Stimulated activated naive CD8-positive, alpha-beta T cell treated with anti-CD3 and anti-CD28 coated beads, Interleukin-15, Interleukin-2, amounts not matched to agents 100 U/mL and 50 U/mL, for 24 hours (primary cell): ENCODE results near the gene TMC7.

Source experiments
- ATAC-seq: fragments of 150-1000 bp; cut with Tn5 transposase; one replicate; pipeline ENCODE4 v1.10.0; 2021
- DNase-seq: peaks from one replicate; pipeline ENCODE4 v3.0.0; 2021

Gene TMC7

GRCh38 chr16:19029980-19030379 is 46.2 kb downstream of the TMC7 start:
- ATAC-seq = no peak
- DNase-seq = no peak

- DNase-seq = no peak
These were observed 48.0 kb downstream of the TMC7 start for GRCh38 chr16:19031738-19032137.

DNA sequence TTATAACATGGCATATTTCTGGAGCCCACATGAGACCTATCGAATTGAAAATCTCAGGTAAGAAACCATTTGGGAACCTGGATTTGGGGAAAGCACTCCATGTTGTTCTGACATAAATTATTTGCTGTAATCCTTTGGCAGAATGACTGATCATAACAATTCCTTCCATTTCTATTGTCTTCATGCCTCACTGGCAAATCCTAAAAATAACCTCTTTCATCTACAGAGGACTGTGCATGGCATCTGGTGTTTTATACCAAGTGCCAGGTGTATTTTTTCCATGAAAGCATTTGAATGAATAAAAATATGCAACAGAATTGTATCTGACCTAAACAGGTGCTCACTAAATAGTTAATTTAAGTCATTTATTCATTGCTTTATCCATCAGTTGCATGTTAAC is 50.0 kb downstream of the TMC7 start:
- ATAC-seq = no peak

More at GRCh38 chr16:19031738-19032137, 48.0 kb downstream of the TMC7 start:
- ATAC-seq = no peak

GRCh38 chr16:19040400-19040799 is 56.7 kb downstream of the TMC7 start:
- no peak for DNase-seq
- no peak for ATAC-seq

More for the DNA sequence above, 50.0 kb downstream of the TMC7 start:
- DNase-seq = no peak

- ATAC-seq (no peak), DNase-seq (no peak)
These were observed 61.0 kb downstream of the TMC7 start for GRCh38 chr16:19044769-19045168.

DNA sequence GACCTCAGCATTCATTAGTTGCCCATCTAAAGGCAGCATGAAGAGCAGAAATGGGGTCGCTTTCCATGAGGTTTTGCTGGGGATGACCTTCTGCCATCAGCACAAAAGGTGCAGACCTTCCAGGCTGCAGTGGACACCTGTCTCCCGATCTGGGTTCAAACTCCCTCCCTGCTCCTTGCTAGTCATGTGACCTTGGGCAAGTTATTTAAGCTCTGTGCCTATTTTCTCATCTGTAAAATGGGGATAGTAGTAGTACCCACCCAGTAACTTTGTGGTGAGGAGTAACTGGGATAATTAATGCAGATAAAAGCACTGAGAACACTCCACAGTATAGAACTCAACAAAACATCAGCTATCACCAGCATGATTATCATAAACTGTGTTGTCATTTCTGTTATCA is 62.3 kb downstream of the TMC7 start:
- no peak for ATAC-seq
- DNase-seq = no peak

- DNase-seq (no peak), ATAC-seq (no peak)
These were observed 79.0 kb downstream of the TMC7 start for GRCh38 chr16:19062706-19063105.

DNA sequence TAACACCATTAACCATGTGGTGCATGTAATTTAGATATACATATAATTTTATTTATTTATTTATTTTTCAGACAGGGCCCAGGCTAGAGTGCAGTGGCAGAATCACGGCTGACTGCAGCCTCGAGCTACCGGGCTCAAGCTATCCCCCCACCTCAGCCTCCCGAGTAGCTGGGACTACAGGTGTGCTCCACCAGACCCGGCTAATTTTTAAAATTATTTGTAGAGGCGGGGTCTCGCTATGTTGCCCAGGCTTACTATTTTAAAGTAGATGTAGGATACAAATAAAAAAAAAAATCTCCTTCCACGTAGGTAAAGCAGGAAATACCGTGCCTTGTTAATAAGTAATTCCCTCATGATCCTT is 83.2 kb downstream of the TMC7 start:
- ATAC-seq (no peak), DNase-seq (no peak)

DNA sequence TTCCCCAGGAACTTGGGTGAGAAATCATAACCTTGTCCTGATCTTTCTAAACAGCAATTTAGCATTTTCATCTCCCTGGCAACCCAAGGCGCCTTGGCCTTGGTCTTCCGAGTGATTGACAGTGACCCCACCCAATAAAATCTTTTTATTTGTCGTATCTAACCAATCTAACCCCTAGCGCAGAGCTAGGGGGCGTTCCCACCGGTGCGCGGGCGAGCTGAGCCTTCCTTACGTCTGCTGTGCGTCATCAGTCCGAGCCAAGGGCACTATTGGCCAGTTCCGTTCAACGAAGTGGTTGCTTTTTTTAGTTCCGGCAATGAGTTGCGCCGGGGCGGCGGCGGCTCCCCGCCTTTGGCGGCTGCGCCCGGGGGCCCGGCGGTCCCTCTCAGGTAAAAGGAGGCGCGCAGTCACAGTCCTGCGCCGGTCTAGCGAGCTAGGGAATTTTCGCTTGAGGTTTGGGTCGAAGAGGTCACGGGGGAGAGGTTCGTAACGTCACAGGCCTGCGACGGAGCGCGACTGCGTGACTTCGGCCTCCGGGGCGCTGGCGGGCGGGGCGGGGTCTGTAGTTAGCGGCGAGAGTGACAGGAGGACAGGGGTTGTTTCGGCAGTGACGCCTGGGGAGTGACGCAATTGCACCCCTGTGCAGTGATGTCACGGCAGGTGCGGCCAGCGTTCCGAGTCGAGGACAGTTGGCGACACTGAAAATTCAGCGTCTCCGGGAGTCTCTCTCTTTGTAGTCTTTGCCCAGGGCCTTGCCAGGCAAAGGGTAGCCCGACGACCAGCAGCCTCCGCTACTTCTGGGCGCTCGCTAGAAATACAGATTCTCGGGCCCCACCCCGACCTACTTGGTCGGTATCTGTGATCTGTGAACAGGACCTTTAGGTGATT is 83.9 kb downstream of the TMC7 start, which contains the start of gene COQ7:
Gene COQ7 (plus strand): TSS at position 266 of the 888 bp plus-strand sequence. CDS start 51 bp downstream, at position 317.
- ATAC-seq (peak; percentile 93), DNase-seq (peak; percentile 98)

GRCh38 chr16:19068237-19068815 is 84.6 kb downstream of the TMC7 start:
- DNase-seq = no peak
- no peak for ATAC-seq

DNA sequence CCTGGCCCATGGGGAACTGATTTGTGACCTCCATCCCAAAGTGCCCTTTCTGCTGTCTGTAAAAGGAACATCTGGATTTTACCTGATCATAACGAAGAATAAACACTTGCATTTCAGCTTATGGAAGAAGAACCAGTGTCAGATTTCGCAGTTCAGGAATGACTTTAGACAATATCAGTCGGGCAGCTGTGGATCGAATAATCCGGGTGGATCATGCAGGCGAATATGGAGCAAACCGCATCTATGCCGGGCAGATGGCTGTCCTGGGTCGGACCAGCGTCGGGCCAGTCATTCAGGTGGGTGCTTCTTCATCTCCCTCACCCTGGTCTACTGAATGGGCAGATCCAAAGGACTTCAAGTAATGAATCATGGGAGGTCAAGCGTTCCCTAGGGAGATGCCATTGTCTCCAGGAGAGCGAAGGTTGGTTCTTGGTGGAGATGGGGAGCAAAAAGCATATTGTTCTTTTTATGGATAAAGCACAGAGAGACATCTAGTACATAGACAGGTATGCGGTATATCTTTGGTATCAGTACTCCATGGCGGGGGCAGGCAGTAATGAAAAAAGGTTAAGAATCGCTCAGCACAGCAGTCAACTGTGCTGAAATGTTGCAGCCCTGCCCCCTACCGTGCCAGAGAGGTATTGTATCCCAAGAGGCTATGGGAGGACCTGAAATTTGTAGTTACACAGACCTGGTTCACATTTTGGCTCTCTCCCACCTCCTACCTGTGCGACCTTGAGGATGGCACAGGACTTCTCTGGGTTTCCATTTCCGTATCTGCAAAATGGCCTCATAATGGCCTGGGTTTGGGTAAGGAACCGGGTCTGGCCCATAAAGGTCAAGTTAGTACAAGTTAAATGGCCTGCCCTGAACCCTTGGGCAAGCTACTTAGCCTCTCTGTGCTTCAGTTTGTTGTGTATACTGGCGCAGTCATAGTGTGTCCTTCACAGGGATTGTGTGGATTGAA is 88.4 kb downstream of the TMC7 start:
- peak; percentile 68 for DNase-seq
- ATAC-seq = no peak

GRCh38 chr16:19073344-19073743 is 89.6 kb downstream of the TMC7 start:
- no peak for DNase-seq
- no peak for ATAC-seq

DNA sequence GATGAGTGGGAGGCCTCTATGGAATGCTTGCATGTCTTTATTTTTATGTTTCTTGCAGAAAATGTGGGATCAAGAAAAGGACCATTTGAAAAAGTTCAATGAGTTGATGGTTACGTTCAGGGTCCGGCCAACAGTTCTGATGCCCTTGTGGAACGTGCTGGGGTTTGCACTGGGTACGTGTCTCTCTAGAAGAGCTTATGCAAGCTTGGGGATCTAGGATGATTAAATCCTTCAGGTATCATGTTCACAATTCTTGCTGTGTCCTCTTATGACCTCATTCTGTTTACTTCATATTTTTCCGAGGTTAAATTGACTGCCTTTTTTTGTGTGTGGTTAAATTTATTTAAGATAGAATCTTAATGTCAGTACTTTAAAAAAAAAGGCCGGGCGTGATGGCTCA is 90.1 kb downstream of the TMC7 start:
- no peak for ATAC-seq

DNA sequence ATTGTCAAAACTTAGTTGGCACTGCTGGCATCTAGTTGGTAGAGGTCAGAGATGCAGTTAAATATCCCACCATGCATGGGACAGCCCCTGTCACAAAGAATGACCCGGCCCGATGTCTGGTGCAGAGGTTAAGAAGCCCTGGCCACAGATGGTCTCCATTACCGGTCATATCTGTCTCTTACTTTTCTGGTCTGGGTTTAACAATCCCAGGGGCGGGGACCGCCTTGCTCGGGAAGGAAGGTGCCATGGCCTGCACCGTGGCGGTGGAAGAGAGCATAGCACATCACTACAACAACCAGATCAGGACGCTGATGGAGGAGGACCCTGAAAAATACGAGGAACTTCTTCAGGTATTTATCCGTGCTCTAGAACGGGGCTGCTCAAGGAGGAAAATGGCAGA is 91.8 kb downstream of the TMC7 start:
- ATAC-seq (no peak), DNase-seq (no peak)

More for the DNA sequence above, 90.1 kb downstream of the TMC7 start:
- no peak for DNase-seq

GRCh38 chr16:19077879-19078278 is 94.1 kb downstream of the TMC7 start:
- no peak for ATAC-seq

GRCh38 chr16:19083670-19084069 is 99.9 kb downstream of the TMC7 start:
- ATAC-seq (no peak), DNase-seq (no peak)

More at GRCh38 chr16:19077879-19078278, 94.1 kb downstream of the TMC7 start:
- DNase-seq = no peak

- no peak for ATAC-seq
These were observed 100.4 kb downstream of the TMC7 start for GRCh38 chr16:19084139-19084538.

DNA sequence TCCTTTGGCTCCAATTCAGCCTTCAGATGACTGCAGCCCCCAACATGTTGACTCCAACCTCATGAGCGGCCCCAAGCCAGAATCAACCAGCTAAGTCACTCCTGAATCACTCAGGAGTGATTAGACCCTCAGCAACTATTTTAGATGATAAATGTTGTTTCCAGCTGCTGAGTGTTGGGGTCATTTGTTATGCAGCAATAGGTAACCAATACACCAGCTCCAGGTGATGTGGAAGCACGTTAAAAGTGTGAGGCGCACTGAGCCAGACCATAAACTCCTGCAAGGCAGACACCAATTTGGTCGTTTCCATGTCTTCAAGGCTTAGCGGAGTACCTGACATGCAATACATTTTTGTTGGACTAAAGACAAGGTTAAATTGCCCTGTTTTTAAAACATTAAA is 101.1 kb downstream of the TMC7 start:
- DNase-seq (no peak), ATAC-seq (no peak)

More at GRCh38 chr16:19084139-19084538, 100.4 kb downstream of the TMC7 start:
- no peak for DNase-seq

- DNase-seq (no peak), ATAC-seq (no peak)
These were observed 102.0 kb downstream of the TMC7 start for GRCh38 chr16:19085679-19086200.

GRCh38 chr16:19086322-19087199 is 102.8 kb downstream of the TMC7 start:
- DNase-seq (peak; percentile 86), ATAC-seq (peak; percentile 98)

DNA sequence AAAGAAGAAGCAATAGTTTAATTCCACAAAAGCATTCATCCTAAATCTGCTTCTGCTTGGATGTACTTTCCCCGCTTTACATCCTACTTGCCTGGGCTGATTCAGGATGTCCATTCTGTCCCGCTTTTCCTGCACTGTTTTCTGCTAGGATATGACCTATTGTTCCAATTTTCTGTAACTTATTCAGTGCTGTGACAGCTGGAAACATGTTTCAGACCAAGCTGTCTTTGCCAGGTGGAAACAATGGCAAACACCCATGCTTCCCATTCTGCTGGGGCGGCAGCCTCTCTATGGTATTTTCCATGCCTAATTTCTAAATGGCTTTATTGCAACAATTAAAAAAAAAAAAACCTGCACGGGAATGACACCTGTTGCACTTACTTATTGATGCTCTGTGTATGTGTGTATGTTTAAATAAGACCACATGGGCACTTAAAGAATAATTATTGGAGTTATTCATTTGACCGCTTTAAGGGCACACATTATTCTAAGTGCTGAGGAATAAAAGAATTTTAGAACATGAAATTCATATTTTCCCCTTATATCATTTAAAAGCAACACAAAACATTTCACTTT is 104.7 kb downstream of the TMC7 start:
- ATAC-seq (no peak), DNase-seq (no peak)
